Cardiac muscle cell (in vitro differentiated cells and primary cell): Measurements from ENCODE around the gene CTCF. TPM values are rescaled to one million over a fixed set of nuclear protein-coding genes. Genes with fewer than 3 reads are reported as not detected.

ENCODE experiments used
- DNase-seq, 2 donors: peaks; one replicate each; pipeline versions ENCODE4 v3.0.0 to v3.0.0-alpha.2; 2010 to 2017; ENCODE audit warnings: low read depth in 1 of 2, low spot score in 1 of 2
- H3K27ac ChIP-seq: fragments of 200-600 bp; sonication (generic); 2 replicates; pipeline ENCODE4 v1.5.1; 2016
- H3K27me3 ChIP-seq: fragments of 200-600 bp; sonication (generic); 2 replicates; pipeline ENCODE4 v1.6.0; 2016; ENCODE audit warnings: control low read depth
- H3K36me3 ChIP-seq: fragments of 200-600 bp; sonication (generic); 2 replicates; pipeline ENCODE4 v1.5.1; 2016; ENCODE audit warnings: control low read depth
- H3K4me1 ChIP-seq: fragments of 200-600 bp; sonication (generic); 2 replicates; pipeline ENCODE4 v1.8.1; 2017; ENCODE audit warnings: low read depth, mild to moderate bottlenecking, mixed run types
- H3K4me3 ChIP-seq: fragments of 200-600 bp; sonication (generic); 2 replicates; pipeline ENCODE4 v1.5.1; 2016; ENCODE audit warnings: mild to moderate bottlenecking
- H3K9me3 ChIP-seq: fragments of 200-600 bp; sonication (generic); 2 replicates; pipeline ENCODE4 v1.5.1; 2017; ENCODE audit warnings: low read depth, mild to moderate bottlenecking, control low read depth
- CTCF ChIP-seq: IDR thresholded peaks from 2 replicates; pipeline ENCODE4 v1.5.1; 2012; ENCODE audit warnings: low read depth, mild to moderate bottlenecking, low read length
- polyA plus RNA-seq: library from polyadenylated mRNA; unstranded; fragments of >200 nt; fragmentation: Nextera tagmentation; extraction: Ambion mirVana; gene quantifications from 2 replicates; pipeline ENCODE4 v1.2.1, GENCODE V29; 2016
- total RNA-seq: library from RNA; depleted of rRNA; stranded (reverse); fragments of >200 nt; gene quantifications from 2 replicates; pipeline ENCODE4 v1.2.3, GENCODE V29; 2016

Gene CTCF
- total and polyA plus RNA-seq, 2 experiments from 2014 or later, result 33.9 to 38.0 TPM

DNA sequence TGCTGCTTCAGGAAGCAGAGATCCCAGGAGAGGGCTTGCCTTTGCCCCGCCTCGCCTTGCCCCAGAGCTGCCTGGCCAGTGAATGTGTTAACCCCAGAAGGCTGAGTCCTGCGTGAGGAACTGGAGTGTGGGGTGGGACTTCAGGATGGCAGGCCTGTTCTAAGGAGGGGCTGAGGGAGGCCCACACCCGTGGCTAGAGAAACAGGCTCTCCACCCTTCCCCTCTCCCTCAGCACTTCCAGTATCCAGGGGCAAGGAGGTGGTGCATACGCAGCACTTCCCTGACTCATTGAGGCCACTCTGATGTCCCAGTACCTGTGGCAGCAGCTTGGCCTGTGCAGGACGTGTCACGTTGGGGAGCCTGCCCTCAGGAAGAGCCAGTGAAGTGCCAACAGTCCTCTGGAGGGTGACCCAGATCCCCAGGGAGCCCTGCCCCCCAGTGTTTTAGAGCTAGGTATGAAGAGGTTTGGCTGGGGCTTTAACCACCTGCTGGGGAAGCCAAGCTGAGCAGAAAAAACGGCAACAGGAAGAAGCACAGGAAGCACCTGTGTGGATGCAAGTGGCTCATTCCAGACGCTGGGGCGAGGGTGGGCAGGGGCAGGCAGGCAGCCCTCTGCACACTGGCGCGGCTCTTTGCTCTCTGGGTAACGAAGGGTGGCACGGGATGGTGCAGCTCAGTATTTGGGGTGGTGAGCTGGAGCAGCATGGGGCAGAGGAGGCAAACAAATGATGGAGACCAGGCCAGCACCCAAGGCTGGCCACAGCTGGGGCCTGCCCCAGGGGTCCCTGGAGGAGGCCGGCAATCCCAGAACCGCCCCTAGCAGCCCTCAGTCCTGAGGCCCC is 14.7 kb upstream of the CTCF start:
- no peak overlapping the region for H3K27ac ChIP-seq
- DNase-seq, result no peak
- H3K27me3 ChIP-seq, result no peaks in the 10 kb centered on the region
- no peaks in the 10 kb centered on the region for H3K4me1 ChIP-seq
- TF ChIP-seq CTCF, result no peak
- no peaks in the 10 kb centered on the region for H3K9me3 ChIP-seq
- H3K36me3 ChIP-seq, result peaks cover 2% of the 10 kb centered on the region
- H3K4me3 ChIP-seq, result no peak overlapping the region

GRCh38 chr16:67548265-67549126 is 13.8 kb upstream of the CTCF start:
- TF ChIP-seq CTCF, result no peak
- no peaks in the 10 kb centered on the region for H3K27me3 ChIP-seq
- H3K4me3 ChIP-seq, result no peak overlapping the region
- no peaks in the 10 kb centered on the region for H3K9me3 ChIP-seq
- no peaks in the 10 kb centered on the region for H3K4me1 ChIP-seq
- peaks cover 2% of the 10 kb centered on the region for H3K36me3 ChIP-seq
- H3K27ac ChIP-seq, result no peak overlapping the region
- no peak for DNase-seq

DNA sequence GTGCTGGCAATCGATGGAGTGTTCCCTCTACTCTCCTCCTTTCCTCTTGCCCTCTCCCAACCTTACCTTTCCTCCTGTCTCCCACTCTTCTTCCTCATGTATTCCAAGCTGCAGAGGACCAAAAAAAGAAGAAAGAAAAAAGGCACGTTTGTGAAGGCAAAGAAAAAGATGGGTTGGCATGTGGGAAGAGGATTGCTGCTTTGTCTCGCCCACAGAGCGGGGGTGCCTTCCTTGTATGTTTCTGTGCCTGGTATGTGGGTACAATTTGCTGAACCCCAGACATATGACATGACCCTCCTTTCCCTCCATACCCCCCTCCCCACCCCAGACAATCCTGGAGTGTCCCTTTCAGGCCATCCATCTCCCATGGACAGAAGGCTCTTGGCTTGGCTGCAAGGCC is 13.1 kb upstream of the CTCF start:
- Histone ChIP-seq H3K36me3 (peaks cover 2% of the 10 kb centered on the region), H3K27ac (no peak overlapping the region), H3K4me3 (no peak overlapping the region), H3K27me3 (no peaks in the 10 kb centered on the region), H3K4me1 (no peaks in the 10 kb centered on the region), H3K9me3 (no peaks in the 10 kb centered on the region)
- DNase-seq, result no peak
- no peak for TF ChIP-seq CTCF

DNA sequence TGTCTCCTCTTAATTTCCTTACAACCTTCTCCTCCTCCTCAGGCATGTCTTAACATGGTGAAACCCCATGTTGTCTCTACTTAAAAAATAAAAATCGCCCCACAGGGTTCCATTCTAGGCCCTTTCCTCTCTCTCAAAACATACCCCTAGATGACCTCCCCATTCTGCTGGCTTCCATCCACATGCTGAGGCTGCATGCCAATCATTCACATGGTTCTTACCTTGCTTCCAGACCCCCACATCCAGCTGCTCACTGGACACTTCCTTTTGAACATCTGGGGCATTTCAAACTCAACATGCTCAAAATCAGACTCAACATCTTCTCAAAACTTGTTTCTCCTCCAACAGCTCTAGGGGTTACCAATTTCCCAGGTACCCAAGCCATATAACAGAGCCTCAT is 12.4 kb upstream of the CTCF start:
- peaks cover 2% of the 10 kb centered on the region for H3K36me3 ChIP-seq
- H3K4me1 ChIP-seq, result no peaks in the 10 kb centered on the region
- H3K27me3 ChIP-seq, result no peaks in the 10 kb centered on the region
- H3K4me3 ChIP-seq, result no peak overlapping the region
- TF ChIP-seq CTCF, result no peak
- no peak for DNase-seq
- H3K27ac ChIP-seq, result no peak overlapping the region
- H3K9me3 ChIP-seq, result no peaks in the 10 kb centered on the region

DNA sequence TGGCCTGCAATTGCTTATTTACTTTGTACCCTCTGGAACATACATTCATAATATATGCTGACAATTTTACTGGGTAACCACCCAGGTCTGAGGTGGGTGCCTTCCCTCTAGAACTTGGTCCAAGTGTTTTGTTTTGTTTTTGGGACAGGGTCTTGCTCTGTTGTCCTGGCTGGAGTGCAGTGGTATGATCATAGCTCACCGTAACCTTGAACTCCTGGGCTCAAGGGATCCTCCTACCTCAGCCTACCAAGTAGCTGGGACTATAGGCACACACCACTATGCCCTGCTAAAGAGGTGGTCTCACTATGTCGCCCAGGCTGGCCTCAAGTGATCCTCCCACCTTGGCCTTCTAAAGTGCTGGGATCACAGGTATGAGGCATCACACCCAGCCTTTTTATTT is 11.2 kb upstream of the CTCF start:
- no peaks in the 10 kb centered on the region for H3K9me3 ChIP-seq
- no peak overlapping the region for H3K27ac ChIP-seq
- no peak overlapping the region for H3K4me3 ChIP-seq
- no peaks in the 10 kb centered on the region for H3K4me1 ChIP-seq
- no peaks in the 10 kb centered on the region for H3K27me3 ChIP-seq
- no peaks in the 10 kb centered on the region for H3K36me3 ChIP-seq
- DNase-seq, result no peak
- no peak for TF ChIP-seq CTCF
